NCI-H1436 treated with DMSO at 0.1 percent for 48 hours (cell line): ENCODE results near the gene ABI3BP.

Experiments used
- DNase-seq: peaks from one replicate; lab custom pipeline; 2025; lab: John Stamatoyannopoulos, UW

ABI3BP gene

DNA sequence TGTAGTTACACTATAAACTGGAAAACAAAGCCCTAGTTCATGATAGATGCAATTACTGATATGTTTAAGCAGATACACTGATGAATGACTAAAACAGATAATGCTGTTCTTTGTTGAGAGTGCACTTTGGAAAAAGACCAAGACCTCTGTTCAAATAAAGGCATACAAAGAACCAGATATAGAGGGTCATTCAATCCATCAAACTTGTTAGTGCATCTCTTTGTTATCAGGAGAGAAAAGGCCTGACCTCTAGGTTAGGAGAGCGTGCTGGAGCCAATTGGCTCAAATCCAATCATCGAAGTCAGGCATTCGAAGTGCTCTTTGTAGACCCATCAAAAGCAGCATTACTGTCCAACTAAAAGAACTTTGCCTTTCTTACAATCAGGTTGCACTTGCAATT lies 159.7 kb downstream of the ABI3BP start:
- no peak for DNase-seq

DNA sequence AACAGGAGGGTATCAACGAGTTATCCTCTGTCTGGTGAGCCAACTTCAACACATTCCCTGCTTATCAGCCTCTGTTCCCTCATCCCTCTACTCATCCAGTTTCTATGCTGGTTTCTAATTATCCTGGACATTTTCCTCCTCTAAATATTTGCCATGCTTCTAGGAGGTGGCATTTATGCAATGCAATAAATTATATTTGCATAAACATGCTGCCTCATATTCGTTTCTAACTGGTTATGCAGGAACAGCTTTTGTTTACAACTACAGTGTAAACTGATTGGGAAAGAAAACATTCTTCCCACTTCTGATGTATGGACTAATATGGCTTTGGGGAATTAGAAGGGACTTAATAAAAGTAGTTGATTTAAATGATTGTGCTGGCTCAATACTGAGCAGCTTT lies 161.6 kb downstream of the ABI3BP start:
- no peak for DNase-seq

DNA sequence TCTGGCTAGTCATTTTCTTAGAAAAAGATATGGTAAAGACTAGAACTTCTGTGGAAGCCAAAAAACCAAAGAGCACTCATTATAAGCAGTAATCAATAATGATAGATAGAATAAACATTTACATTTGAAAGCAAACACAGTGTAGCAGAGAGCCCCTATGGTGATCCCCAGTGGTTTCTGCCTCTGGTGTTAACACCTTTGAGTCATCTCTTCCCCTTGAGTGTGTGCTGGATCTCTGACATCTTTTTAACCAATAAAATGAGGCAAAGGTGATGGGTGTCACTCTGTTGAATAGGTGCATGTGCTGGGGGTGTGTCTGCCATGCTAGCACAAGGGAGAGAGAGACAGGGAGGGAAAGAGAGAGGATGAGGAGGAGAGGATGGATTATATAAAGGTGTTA lies 162.3 kb downstream of the ABI3BP start:
- no peak for DNase-seq

DNA sequence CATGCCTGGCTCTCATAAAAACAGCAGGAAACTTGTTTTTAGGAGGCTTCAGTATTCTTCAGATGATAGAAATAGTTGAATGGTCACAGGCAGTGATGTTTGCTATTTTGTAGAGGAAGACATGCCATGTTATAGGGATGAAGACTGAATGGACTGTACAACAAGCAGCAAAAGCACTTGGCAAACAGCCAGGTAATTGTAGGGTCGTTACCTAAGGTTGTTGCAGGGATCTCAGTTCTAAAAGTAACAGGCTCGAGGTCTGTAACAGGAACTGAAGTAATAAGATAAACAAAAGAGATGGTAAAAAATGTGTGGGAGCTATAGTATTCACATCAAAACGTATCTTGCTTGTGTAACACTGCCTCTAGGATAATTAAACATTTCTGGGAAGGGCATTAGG lies 167.6 kb downstream of the ABI3BP start:
- DNase-seq = no peak

DNA sequence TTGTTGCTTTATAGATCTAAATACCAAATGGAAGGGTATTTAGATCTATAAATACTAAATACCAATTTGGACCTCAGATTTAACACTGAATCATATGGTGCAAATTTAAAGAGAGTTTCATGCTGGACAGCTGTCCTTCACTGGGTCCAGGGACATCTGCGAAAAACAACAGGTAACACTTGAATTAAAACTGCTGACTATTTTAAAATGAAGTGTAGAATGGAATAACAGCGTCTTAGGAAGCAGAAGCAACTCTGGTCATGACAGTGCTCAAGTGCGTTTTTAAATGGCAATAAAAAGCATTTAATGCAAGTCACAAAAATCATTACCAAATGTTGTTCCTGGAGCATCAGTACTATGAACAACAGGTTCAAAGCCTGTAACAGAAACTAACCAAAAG lies 177.6 kb downstream of the ABI3BP start:
- DNase-seq = no peak

DNA sequence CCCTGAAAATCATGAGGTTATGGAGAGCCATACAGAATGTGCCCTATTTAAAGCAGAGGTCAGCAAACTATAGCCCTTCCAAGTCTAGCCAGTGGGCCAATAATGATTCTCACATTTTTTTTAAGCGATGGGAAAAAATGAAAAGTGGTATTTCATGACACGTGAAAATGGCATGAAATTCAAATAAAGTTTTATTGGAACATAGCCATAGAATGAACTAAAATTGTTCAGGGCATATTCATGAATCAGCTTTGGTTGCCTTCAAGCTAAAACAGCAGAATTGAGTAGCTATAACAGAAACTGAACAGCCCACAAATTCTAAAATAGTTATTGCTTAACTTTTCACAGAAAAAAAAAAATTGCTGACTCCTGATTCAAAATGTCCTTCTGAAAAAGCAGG lies 179.4 kb downstream of the ABI3BP start:
- DNase-seq = no peak

DNA sequence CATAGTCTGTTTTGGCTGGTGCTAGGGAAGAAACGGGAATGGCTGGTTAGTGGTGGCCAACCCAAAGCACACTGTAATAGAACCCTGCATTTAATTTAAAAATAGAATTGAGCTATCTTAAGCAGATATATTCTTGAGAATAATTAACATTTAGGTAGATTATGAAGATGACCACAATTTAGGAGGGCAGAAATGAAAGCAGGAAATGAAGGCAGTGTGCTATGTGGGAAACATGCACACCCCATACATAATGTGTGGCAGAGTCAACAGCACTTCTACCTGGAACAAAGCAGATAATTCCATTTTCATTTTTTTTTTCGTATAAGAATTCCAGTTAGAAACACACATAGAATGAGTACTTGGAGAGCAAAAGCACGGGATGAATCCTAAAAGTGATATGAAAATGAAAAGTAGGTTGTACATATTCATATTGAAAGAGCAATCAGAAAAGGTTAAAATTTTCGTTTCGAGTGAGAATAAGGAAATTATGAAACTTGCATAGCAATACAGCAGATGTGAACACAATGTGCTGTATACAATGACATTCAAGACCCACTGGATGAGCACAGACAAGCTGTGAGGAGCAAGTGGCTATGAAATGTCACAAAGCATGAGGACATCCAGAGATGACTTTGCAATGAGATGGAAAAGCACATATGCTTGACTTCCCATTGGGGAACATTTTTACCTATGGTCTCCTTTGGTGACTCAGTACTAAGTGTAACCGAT lies 181.3 kb downstream of the ABI3BP start:
- DNase-seq = no peak

DNA sequence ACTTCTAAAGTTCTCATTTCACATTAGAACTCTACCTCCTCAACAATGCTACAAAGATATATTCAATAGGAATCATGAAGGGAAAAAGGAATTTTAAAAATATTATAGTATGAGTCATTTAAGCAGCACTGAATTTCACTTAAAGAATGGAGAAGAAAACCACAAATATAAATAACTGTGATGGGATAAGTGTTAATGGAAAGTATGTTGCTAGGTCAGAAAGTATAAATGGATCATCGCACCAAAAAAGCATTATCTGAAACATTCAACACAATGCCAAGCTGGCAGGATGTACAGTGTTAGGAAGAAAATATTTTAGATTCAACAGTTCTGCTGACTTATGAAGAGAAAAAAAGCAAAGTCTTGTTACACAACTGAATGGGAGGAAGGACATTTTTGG lies 182.6 kb downstream of the ABI3BP start:
- no peak for DNase-seq

DNA sequence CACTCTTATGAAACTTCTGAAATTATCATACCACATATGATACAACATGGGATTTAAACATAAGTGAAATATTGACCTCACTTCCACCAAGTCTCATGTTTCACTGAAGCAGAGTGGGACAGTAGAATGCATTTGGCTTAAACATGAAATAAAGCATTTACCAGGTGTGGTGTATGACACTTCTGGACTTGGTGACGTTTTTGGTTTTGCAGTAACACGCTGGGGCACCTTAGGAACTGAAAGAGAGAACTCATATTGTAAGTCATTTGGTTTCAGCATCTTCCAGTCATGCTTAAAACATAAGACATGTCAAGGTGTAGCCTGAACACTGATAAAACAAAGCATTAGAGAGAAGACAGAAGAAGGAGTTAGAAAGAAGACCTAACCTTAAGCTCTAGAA lies 188.6 kb downstream of the ABI3BP start:
- no peak for DNase-seq

DNA sequence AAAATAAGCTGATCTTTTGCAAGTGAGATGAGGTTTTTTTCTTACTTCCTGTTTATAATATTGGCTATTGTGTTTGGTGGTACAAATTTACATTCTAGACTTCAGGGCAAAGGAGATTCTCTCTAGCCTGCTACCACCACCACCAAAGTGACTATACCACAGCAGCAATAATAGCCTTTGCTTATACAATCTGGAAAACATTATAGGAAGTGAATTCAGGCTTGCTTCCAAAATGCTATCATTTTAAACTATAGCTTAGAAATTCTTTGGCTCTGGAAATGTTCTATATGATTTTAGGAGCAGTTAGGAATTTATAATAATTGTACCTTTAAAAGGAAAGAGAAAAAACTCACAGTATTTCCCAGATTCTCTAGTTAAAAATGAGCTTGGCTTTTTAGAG lies 189.5 kb downstream of the ABI3BP start:
- no peak for DNase-seq

DNA sequence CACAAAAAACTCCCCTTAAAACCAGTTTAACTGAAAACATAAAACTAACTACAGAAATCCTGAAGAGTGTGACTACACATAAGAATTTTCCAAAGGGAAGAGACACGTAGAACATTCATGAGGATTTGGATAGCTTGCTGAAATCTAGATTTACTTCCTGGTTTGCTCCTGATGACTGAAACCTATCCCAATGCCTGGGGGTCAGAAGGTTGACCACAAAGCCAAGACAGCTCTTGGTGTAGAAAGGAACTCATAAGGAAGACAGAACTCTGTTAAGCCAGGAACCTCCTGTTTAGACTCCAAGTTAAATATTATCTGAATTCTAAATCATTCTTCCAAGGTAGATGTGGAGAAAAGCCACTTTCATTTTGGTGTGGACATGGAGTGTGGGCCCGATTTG lies 191.1 kb downstream of the ABI3BP start:
- no peak for DNase-seq

DNA sequence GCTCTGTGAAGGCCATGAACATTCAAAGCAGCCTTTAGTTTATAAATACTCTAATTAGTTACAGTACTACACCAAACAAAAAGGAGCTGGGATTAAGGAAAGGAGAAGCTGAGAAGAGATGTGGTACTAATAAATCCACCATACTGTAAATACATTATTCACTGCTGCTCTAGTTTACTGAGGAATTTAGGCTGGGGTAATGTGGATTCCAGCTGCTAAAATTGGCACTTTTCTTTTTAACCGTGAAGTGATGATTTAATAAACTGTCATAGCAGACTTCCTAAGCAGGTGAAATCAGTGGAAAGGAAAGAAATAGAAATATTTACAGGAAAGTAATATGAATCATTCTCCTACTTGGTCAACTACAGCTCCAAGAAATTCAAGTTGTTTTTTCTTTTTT lies 195.2 kb downstream of the ABI3BP start:
- no peak for DNase-seq

DNA sequence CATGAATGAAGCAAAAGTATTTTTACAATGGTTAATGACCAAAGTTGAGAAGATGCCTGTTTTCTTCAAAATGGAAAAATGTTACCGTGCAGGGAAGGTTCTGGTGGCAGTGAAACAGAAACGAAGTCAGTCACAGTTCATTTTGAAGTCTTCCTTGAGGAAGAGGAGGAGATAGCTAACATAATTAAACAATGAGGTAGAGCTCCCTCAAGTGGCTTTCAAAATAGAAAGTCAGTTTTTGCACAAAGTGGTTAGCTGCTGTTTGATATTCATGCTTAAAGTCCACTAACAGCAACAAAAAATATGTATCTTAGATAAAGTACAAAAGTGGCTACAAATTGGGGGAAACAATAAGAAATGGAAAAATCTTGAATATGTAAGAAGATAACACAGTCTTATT lies 196.7 kb downstream of the ABI3BP start:
- no peak for DNase-seq

DNA sequence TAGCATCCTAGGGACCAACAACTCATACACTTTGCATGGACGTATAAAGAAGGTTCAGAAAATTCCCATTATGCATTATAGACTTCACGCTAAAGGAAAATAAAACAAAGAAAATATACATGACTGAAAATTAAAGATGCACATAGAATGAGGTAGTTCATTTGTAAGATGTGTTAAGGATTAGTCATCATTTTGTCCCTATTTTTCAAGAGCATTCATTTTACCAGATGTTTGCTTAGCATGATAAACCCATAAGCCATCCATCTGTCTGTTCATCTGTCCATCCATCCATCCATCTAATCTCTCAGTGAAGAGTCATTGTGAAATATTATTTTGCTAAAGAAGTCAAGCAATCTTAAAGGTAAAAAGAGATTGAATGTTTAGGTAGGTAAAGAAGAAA lies 203.6 kb downstream of the ABI3BP start:
- DNase-seq = no peak

DNA sequence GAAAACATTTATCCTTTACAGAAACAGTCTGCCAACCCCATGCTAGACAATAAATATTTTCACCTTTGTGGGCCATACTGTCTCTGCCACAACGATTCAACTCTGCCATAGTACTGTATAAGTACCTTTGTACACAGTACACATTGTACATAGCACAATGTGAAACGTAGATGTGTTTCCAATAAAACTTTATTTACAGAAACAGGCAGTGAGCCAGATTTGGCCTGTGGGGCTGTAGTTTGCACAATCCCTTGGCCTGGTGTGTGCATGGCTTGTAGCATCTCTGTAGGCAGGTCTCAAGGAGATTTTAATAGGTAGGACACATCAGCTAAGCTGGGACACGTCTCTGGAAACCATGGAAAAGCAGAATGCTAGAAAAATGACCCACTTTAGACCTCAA lies 209.6 kb downstream of the ABI3BP start:
- DNase-seq = no peak

DNA sequence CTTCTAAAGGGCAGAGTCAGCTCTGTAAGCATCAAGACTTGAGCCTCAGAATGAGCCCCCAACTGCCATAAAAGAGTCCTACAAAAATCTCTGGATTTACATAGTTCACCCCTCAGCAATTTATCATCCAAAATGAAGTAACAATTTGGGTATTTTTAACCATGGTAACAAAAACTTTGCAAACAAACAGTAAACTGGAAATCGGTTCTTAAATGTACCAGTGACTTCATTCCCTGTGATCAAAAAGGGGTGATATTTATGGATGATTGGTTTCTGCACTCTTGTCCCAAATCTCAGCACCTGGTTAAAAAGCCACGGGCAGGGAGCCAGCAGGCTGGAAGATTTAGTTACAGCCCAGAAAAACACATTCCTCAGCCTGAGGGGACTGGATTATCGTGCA lies 210.3 kb downstream of the ABI3BP start:
- DNase-seq = no peak

DNA sequence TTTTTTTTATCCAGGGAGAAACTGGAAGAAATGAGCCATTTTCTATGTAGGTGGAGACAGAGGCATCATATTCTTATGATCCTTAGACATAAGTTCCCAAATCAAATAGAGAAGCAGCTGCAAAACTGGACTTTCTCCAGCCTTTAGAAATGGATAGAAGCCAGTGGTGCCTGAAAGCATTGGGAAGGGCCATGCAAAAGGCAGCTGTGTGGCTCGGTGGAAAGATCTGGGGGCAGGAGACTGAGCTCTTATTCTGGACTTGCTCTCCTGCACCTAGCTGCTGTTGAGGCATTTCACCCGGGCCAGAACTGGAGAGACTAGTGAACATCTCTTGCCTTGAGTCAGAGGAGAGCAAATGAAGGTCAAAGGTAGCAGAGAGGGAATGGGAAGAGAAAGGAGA lies 210.9 kb downstream of the ABI3BP start:
- no peak for DNase-seq

DNA sequence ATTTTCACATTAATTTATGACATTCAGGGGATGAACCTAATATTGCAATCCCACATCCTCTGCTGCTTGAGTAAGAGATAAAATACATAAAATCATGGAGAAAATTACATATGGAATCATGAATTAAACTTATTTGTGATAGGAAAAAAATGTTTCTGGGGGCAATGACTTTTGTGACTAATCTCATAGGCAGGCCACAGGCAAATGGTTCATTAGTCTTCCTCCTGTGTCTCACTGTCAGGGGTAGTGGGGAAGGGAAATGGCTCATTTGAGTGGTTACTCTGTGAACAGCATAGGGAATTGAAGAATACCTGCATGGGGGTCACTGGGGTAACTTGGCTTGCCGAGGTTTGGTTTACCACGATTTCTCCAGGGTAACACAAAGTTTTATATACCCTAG lies 211.9 kb downstream of the ABI3BP start:
- no peak for DNase-seq

DNA sequence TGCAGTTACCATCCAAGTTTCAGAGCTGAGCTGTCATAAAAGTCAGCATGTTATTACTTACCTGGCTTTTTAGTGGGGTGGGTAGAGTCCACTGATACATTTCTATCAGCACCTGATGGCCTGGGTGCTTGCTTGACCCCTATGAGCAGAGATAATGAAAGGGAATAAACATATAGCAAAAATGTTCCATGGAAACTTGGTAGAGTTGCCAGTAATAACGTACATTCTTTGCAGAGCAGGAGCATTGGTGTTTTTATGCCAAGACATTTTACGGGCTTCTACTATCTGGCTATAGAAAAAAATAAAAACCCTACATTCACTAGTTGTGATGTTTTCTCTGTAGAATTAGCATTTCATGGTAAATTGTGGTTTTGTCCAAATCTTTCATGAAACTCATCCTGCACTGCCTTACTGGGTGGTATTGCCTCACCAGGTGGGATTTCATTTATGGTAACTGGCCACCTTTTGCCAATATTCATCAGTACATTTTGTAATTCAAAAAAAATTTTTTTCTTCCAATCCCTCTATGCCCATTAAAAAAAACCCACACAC lies 213.1 kb downstream of the ABI3BP start:
- no peak for DNase-seq

DNA sequence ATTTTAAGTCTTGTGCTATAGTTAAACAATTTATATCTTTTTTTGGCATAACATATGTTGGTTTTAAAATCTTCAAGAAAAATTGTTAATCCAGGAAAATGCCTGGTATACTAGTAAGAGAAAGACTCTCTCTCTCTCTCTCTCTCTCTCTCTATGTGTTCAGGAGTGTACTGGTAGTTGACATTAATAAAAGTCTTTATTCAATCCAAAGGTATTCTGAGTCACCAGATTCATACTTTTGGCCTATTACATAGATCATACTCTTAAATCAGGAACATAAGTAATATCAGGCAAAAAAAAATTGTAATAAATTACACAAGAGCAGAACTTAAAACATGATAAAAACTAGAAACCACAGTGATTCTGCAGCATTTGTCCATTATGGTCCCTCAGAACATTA lies 213.7 kb downstream of the ABI3BP start:
- DNase-seq = no peak

DNA sequence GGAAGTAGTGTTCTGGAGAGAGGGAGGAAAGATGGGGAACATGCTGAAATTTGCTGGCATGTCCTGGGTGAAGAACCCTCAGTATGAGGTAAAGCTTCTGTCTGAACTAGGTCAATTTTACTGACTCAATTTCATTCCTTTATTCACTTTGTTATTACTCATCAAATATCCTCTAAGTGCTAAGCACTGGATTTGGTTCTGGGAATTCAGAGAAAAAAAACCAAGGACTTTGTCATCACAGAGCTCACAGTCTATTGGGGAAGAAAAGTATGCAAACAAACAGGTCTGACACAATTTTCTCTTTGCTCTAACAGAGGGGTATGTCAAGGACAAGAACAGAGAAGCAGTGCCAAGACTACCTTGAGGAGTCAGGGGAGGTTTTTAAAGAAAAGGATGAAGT lies 215.9 kb downstream of the ABI3BP start:
- DNase-seq = no peak

DNA sequence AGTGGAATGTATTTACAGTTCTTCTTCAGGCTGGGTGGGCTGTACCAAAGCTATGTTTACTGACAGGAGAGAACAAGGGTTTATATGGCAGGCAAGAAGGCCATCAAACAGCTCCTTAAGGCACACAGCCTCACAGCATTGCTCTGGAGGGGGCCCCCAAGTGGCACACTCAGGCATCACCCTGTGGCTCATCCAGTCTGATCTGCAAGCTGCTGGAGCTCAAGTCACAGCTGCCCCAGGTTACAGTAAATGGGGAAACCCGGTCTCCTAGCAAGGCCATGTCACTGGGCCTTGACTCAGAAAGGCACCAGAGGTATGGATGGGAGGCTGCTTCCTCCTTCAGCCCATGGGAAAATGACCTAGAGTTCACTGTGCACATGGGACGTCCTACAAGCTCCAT lies 216.5 kb downstream of the ABI3BP start:
- no peak for DNase-seq

DNA sequence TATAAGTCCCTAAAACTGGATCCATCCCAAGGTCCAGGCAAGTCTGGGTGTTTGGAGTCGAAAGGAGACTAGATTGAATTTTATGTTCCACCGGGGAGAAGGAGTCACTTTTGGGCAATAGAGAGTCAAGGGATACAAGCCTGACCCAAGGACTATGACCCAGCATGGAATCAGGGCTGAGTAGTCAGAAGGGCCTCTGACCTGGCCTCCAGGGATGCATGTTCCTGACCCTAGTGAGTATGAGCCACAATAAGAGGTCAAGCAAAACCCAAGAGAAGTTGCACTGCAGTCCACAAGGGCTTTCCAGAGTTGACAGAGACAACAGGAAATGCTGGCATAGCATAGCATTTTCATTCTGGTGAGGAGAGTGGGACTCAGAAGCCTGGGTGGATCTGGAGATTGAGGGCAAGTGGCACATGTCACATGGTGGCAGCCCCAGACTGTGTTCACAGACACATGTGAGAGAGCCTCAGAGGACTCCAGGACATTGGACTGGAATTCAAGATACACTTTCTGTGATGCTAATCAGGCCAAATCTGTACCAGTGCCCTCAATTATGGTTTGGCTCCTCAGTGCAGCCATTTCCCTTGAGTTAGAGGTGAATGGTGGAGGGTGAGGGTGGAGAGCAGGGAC lies 217.0 kb downstream of the ABI3BP start:
- no peak for DNase-seq

DNA sequence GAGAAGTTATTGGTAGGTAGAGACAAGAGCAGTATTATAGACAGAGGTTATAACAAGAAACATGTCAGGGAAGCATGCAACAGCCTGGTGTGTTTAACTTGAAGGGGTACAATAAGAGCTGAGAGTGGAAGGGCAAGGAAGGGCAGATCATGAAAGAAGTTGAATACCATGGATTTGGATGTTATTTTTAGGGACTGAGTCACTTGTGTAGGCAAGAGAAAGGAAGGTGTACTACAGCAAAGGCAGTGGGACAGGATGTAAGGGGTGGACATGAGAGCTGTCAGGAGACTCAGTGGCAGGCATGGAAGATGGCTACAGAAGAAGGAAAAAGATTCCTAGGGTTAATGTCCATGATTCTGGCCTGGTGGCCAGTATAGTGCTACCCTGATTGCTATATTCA lies 217.6 kb downstream of the ABI3BP start:
- no peak for DNase-seq
